ENCODE results near the gene LTBP1.

LTBP1 gene

DNA sequence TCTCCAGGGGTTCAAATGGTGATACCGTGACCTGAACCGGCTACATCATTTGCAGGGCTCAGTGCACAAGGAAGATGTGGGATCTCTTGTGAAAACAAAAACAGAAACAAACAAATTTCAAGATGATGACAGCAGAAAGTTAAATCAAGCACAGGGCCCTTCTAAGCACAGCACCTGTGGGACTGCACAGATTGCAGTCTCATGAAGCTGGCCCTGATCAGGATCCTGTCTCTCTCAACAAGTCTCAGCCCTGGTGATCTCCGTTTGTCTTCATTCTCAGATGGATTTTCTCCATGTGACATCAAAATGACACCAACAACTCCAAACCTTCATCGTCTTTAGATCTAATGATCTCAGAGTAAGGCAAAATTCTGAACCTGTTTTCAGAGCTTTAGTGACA lies 39.7 kb downstream of the LTBP1 start:
- H3K4me3 ChIP-seq (replicated peaks; ENCODE audit: low read depth, low read length), result no peak overlapping the region
- no peak for DNase-seq (ENCODE audit: extremely low read depth, insufficient read length)
- no peaks in the 10 kb centered on the region for H3K27me3 ChIP-seq (replicated peaks; ENCODE audit: control insufficient read depth, insufficient read depth, low read length)
- TF ChIP-seq, protein P1, sequence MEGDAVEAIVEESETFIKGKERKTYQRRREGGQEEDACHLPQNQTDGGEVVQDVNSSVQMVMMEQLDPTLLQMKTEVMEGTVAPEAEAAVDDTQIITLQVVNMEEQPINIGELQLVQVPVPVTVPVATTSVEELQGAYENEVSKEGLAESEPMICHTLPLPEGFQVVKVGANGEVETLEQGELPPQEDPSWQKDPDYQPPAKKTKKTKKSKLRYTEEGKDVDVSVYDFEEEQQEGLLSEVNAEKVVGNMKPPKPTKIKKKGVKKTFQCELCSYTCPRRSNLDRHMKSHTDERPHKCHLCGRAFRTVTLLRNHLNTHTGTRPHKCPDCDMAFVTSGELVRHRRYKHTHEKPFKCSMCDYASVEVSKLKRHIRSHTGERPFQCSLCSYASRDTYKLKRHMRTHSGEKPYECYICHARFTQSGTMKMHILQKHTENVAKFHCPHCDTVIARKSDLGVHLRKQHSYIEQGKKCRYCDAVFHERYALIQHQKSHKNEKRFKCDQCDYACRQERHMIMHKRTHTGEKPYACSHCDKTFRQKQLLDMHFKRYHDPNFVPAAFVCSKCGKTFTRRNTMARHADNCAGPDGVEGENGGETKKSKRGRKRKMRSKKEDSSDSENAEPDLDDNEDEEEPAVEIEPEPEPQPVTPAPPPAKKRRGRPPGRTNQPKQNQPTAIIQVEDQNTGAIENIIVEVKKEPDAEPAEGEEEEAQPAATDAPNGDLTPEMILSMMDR (IDR thresholded peaks at IDR 0.05; ENCODE audit: insufficient read depth, low read length, poor library complexity, severe bottlenecking), result no peak
- H3K36me3 ChIP-seq (ENCODE audit: control insufficient read depth, insufficient read depth, low read length), result no peaks in the 10 kb centered on the region

DNA sequence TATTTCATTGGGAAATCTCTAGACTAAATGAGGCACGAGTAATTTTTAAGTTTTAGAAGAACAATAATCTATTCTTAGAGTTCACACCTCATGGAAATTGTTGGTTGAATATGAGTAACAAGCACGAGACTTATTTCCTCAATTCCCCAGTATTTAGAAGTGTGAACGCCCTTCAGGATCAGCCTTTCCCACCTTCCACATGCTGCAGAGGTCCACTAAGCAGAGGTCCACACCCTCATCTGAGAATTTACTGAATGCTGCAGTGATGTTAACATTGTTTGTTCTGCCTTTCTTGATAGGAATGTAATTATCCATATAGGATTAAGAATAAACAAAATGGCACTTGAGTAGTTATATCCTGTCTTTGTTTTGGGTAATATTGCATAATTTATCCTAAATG lies 41.8 kb downstream of the LTBP1 start:
- Histone ChIP-seq H3K27me3 (replicated peaks; ENCODE audit: control insufficient read depth, insufficient read depth, low read length) (no peaks in the 10 kb centered on the region), H3K36me3 (ENCODE audit: control insufficient read depth, insufficient read depth, low read length) (no peaks in the 10 kb centered on the region), H3K4me3 (replicated peaks; ENCODE audit: low read depth, low read length) (no peak overlapping the region)
- DNase-seq (ENCODE audit: extremely low read depth, insufficient read length), result no peak
- TF ChIP-seq, protein P1 (IDR thresholded peaks at IDR 0.05; ENCODE audit: insufficient read depth, low read length, poor library complexity, severe bottlenecking), result no peak

DNA sequence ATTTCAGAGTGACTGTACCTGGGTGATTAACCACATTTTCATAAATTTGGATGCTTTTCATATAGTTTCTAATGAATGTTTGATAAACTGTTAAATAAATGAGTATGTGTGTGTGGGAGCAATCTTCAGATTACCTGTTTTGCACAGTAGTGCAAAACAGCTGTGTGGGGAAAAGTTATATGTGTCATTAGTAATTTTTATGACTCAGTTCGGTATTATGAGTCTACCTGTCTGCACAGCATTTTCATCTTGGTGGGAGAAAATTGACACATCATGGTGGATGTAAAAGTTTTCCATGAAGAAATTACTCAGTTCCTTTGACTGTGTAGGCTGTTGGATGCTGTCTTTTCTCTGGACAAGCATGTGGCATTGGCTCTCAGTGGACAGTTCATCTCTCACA lies 43.8 kb downstream of the LTBP1 start:
- TF ChIP-seq, protein P1 (IDR thresholded peaks at IDR 0.05; ENCODE audit: insufficient read depth, low read length, poor library complexity, severe bottlenecking), result no peak
- Histone ChIP-seq H3K4me3 (replicated peaks; ENCODE audit: low read depth, low read length) (no peak overlapping the region), H3K36me3 (ENCODE audit: control insufficient read depth, insufficient read depth, low read length) (no peaks in the 10 kb centered on the region), H3K27me3 (replicated peaks; ENCODE audit: control insufficient read depth, insufficient read depth, low read length) (no peaks in the 10 kb centered on the region)
- no peak for DNase-seq (ENCODE audit: extremely low read depth, insufficient read length)

DNA sequence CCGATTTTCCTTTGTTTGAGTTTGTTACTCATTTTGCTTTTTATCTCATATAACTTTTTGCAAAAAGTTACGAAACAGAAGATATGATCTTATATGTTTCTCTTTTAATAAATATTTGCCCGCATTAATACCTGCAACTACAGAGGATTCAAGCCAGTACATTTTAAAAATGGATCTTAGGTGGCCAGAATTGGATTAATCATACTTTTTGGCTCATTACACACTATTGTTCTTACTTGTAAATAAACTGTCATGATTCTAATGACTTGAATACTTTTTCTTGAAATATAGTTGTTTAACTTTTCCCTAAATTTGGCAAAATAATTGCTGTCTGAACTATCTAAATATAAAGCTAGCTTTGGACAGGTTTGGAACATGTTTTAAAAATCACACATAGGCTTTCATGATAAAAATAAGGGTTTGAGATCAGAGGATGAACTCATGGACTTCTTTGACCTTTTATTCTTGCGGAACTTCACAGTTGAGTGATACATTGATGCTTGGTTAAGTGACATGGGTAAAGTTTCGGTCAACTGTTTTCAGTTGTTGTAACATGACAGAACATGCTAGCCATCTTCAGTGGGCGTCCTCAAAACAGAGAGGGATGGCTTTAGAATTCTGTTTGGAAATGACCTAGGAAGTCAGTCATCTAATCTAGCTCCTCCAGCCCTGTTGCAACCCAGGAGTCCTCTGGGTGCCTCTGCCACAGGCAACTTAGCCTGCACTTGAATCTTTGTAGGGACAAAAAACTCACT lies 44.5 kb downstream of the LTBP1 start:
- no peak for DNase-seq (ENCODE audit: extremely low read depth, insufficient read length)
- no peak overlapping the region for H3K4me3 ChIP-seq (replicated peaks; ENCODE audit: low read depth, low read length)
- no peaks in the 10 kb centered on the region for H3K36me3 ChIP-seq (ENCODE audit: control insufficient read depth, insufficient read depth, low read length)
- TF ChIP-seq, protein P1 (IDR thresholded peaks at IDR 0.05; ENCODE audit: insufficient read depth, low read length, poor library complexity, severe bottlenecking), result no peak
- H3K27me3 ChIP-seq (replicated peaks; ENCODE audit: control insufficient read depth, insufficient read depth, low read length), result no peaks in the 10 kb centered on the region

DNA sequence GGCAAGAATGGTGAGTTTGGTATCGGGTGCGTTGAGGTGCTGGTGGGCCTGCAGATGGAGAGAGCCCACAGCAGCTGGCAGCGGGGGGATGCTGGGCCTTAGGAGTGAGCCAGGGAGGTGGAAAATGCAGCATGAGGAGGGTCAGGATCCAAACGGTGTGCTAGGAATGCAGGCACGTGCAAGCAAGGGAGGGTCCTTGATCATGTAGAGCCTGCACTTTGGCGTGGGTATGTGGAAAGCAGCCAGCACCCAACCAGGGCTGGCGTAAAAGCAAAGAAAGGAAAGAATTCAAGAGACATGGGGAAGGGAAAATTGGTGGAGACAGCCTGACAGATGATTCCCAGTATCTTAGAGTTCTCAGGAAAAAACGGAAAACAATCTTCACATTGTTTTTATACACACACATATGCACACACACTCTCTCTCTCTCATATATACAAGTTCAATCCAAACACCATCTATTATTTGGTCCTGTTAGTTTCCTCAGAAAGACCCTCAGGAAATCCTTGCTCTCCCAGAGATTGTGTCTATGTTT lies 46.3 kb downstream of the LTBP1 start:
- no peaks in the 10 kb centered on the region for H3K27me3 ChIP-seq (replicated peaks; ENCODE audit: control insufficient read depth, insufficient read depth, low read length)
- H3K4me3 ChIP-seq (replicated peaks; ENCODE audit: low read depth, low read length), result no peak overlapping the region
- no peak for DNase-seq (ENCODE audit: extremely low read depth, insufficient read length)
- H3K36me3 ChIP-seq (ENCODE audit: control insufficient read depth, insufficient read depth, low read length), result no peaks in the 10 kb centered on the region
- TF ChIP-seq, protein P1 (IDR thresholded peaks at IDR 0.05; ENCODE audit: insufficient read depth, low read length, poor library complexity, severe bottlenecking), result no peak

All from GM06990 (cell line).